ENCODE measurements around the gene APP.

DNA sequence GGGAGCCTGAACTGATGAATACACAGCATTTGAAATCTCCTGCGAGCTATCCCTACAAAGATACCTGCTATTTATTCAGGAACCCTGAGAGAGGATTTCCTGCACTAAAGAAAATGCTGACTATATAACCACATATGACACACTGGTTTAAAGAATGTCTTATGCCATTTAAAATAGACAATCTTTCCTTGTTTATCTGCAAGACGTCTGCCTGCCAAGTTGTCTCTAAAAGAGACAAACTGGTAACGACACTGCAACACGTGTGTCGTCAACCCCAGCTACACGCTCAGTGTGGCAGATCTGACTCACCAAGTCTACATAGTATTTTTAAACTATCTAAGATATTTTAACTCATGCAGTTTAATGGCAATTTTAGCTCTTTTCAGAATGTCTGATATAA lies 42.7 kb downstream of the APP start:
- TF ChIP-seq, protein P1, sequence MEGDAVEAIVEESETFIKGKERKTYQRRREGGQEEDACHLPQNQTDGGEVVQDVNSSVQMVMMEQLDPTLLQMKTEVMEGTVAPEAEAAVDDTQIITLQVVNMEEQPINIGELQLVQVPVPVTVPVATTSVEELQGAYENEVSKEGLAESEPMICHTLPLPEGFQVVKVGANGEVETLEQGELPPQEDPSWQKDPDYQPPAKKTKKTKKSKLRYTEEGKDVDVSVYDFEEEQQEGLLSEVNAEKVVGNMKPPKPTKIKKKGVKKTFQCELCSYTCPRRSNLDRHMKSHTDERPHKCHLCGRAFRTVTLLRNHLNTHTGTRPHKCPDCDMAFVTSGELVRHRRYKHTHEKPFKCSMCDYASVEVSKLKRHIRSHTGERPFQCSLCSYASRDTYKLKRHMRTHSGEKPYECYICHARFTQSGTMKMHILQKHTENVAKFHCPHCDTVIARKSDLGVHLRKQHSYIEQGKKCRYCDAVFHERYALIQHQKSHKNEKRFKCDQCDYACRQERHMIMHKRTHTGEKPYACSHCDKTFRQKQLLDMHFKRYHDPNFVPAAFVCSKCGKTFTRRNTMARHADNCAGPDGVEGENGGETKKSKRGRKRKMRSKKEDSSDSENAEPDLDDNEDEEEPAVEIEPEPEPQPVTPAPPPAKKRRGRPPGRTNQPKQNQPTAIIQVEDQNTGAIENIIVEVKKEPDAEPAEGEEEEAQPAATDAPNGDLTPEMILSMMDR (IDR thresholded peaks at IDR 0.05): no peak
- no peak for TF ChIP-seq POLR2A (IDR thresholded peaks at IDR 0.05)
